ENCODE results near the gene PHTF1.

- TF ChIP-seq, protein P1, sequence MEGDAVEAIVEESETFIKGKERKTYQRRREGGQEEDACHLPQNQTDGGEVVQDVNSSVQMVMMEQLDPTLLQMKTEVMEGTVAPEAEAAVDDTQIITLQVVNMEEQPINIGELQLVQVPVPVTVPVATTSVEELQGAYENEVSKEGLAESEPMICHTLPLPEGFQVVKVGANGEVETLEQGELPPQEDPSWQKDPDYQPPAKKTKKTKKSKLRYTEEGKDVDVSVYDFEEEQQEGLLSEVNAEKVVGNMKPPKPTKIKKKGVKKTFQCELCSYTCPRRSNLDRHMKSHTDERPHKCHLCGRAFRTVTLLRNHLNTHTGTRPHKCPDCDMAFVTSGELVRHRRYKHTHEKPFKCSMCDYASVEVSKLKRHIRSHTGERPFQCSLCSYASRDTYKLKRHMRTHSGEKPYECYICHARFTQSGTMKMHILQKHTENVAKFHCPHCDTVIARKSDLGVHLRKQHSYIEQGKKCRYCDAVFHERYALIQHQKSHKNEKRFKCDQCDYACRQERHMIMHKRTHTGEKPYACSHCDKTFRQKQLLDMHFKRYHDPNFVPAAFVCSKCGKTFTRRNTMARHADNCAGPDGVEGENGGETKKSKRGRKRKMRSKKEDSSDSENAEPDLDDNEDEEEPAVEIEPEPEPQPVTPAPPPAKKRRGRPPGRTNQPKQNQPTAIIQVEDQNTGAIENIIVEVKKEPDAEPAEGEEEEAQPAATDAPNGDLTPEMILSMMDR (IDR thresholded peaks at IDR 0.05) = no peak
- no peak for TF ChIP-seq POLR2A (IDR thresholded peaks at IDR 0.05)
These were observed 45.9 kb upstream of the PHTF1 start for GRCh38 chr1:113805256-113805531.
